Suprapubic skin (tissue), 3 donors: ENCODE data around the gene C19orf25.

Experiments
- POLR2AphosphoS5 ChIP-seq, 3 donors: sonication (generic); formaldehyde crosslinking; IDR thresholded peaks; one replicate each; pipeline ENCODE4 v1.6.1; 2017; ENCODE audit warnings: antibody characterized with exemption in 3 of 3
- TF ChIP-seq, protein P1 (sequence below), 2 donors: fragments of 200-600 bp in 1 of 2; fragments of 450-650 bp in 1 of 2; sonication (generic) in 1 of 2; IDR thresholded peaks; one replicate each; pipeline ENCODE4 v1.5.1; 2016 to 2019; ENCODE audit warnings: antibody characterized with exemption in 2 of 2, mild to moderate bottlenecking in 1 of 2, moderate library complexity in 1 of 2

DNA sequence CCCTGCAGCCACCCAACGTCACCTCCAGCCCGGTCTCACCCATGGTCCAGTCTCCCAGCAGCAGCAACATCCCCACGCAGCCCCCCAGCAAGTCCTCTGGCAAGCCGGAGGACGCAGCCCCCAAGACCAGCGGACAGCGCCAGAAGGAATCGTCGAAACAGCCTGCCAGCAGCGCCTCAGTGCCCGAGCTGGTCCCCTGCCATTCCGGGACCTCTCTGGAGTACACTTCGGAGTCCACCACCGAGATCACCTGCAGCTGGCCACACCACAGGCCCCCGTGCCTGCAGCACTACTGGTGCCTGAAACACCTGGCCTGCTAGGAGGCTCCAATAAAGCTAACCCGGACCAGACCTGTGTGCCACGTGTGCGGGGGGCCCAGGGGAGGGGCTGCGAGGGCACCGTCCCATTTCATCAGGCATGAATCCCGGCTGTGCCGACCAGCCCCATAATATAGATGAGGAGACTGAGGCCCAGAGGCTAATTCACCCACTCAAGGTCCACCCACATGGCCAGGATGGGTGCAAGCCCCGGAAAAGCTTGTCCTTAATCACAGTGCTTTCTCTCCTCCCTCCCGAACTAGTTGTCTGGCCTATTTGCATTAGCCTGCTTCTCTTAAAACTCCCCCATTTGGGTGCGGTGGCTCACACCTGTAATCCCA lies 18.7 kb upstream of the C19orf25 start:
- TF ChIP-seq, protein P1, sequence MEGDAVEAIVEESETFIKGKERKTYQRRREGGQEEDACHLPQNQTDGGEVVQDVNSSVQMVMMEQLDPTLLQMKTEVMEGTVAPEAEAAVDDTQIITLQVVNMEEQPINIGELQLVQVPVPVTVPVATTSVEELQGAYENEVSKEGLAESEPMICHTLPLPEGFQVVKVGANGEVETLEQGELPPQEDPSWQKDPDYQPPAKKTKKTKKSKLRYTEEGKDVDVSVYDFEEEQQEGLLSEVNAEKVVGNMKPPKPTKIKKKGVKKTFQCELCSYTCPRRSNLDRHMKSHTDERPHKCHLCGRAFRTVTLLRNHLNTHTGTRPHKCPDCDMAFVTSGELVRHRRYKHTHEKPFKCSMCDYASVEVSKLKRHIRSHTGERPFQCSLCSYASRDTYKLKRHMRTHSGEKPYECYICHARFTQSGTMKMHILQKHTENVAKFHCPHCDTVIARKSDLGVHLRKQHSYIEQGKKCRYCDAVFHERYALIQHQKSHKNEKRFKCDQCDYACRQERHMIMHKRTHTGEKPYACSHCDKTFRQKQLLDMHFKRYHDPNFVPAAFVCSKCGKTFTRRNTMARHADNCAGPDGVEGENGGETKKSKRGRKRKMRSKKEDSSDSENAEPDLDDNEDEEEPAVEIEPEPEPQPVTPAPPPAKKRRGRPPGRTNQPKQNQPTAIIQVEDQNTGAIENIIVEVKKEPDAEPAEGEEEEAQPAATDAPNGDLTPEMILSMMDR (IDR thresholded peaks at IDR 0.05): no peak
- TF ChIP-seq POLR2AphosphoS5 (IDR thresholded peaks at IDR 0.05): no peak
